GM18867 (cell line): ENCODE measurements around the gene PTPRN2.
"Not testable (repeated sequence)": the region's sequence is repeated elsewhere in the genome, so short reads cannot be mapped to it uniquely, and the experiment has no call there.

Experiments used
- ATAC-seq: cut with Tn5 transposase; IDR thresholded peaks from one replicate; pipeline ENCODE4 v1.9.1; 2021; ENCODE audit warnings: mild to moderate bottlenecking, moderate library complexity; ENCODE audit not compliant: unreplicated experiment

Gene PTPRN2

DNA sequence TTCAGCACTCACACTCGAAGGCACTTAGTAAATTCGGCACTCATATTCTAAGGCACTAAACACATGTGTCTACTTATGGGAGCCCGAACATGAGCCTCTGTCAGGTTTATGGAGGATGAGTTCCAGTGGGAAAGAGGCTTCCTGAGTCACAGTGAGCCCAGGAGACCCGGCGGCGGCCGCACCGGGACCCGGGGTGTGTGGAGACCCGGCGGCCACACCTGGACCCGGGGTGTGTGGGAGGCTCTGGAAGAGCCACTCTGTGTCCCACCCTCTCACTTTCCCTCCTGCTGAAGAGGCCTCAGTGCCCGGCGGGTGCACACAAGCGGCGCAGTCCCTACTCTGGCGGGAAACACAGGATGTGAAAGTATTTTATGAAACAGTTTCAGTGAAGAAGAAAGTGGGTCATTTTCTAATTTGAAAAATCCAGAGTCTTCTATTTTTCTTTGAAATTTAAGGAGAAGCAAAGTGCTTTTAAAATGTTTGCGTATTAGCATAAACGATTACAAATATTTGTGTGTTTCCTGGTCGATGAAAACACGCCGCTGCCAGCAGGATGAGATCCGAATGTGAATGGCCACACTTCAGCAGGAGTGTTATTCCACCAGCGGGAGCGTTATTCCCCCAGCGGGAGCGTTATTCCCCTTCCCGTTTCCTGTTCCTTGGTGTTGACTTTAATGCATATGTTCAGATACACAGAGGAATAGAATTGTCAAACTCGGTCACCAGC is 625.7 kb downstream of the PTPRN2 start:
- no peak for ATAC-seq

DNA sequence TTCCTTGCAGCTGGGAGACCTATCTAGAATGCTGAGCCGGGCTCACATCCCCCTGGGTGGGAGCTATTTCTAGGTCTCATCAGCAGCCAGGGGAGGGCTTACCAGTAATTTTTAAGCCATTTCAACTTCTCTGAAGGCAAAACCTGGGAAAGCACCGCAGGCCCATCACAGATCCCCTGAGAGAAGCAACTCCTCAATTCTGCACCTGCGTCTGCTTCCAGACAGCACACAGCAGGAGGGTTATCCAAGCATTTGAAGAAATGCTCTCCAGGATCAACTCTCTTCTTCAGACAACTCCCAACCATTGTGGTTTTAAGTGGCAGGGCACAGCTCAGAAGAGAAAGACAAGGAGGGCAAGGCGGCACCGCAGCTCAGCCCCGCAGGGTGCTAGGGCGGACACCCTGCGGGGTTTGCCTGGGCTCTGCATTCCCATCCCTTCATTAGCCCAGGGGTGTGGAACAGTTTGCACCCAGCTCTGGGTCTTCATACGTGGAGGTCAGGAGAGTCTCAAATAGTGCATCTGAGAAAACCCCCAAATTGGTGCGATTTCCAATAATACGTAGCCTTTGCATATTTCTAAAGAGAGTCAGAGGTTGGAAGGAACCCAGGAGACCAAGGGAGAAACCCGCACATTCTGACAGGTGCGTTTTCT is 632.1 kb downstream of the PTPRN2 start:
- ATAC-seq, result no peak

DNA sequence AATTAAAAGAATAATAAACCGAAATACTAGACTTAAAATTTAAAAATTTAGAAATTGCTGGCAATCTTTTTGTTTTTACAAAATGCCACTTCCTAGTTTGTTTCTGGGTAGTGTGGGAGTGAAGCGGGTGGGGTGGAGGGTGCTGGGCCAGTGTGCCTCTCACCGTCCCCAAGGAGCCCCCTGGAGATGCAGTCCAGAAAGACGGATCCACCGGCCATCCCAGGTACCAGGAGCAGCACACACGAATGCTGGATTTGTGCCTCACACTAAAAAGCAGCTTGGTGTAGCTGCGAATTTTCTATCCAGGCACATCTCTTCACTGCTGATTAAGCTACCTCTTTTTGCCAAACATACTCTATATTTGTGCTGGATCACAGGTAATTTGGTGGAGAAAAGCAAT is 632.7 kb downstream of the PTPRN2 start:
- no peak for ATAC-seq

DNA sequence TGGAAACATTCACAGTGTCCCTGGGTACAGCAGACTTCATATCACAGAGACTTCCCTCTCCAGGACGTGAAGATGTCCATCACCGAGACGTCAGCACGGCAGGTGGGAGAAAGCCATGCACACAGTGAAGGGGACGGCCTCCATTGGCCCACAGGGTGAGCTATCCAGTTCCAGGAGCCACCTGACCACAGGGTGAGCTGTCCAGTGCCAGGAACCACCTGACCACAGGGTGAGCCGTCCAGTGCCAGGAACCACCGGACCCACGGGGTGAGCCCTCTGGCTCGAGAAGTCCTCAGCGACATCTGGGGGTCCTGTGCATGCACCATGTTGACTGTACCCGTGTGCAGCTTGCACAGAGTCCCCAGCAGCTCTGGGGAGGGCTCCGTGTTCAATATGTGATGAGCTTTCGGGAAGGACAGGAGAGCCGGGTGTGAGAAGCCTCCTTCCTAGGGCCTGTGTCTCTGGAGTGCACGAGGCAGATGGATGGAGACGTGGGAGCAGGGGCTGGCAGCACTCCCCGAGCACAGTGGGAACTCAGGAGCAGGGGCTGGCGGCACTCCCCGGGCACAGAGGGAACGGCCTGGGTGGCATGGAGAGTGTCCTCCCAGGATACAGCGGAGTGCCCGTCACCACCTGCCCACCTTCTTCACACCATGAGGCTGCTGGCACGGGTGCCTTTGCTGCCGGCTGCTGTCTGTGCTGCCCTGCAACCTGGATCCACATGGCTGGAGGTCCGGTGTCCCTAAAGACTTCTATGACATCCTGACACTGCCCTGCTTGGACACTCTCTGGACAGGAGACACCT is 634.6 kb downstream of the PTPRN2 start:
- no peak for ATAC-seq

DNA sequence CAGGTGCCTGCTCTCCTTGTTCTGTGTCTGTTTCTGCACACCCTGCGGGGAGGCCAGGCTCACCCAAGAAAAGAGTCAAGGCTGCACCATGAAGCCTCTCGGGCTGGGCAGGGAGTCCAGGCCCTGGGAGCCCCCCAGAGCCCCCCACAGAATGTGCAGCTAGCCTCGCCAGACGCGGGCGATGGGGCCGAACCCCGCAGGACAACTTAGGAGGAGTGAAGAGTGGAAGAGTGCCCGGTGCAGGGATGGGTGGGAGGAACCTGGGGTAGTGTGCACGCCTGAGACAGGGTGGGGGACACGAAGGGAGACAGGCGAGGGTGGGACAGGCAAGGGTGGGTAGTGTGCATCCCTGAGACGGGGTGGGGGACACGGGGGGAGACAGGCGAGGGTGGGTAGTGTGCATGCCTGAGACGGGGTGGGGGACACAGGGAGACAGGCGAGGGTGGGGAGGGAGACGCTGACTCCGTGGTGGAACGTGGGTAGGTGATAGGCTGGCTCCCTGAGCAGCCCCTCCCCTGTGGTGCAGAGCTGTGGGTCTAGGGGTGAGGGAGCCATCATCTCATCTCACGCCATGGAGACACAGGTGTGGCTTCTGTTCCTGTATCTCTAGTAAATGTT is 635.5 kb downstream of the PTPRN2 start:
- ATAC-seq, result no peak

DNA sequence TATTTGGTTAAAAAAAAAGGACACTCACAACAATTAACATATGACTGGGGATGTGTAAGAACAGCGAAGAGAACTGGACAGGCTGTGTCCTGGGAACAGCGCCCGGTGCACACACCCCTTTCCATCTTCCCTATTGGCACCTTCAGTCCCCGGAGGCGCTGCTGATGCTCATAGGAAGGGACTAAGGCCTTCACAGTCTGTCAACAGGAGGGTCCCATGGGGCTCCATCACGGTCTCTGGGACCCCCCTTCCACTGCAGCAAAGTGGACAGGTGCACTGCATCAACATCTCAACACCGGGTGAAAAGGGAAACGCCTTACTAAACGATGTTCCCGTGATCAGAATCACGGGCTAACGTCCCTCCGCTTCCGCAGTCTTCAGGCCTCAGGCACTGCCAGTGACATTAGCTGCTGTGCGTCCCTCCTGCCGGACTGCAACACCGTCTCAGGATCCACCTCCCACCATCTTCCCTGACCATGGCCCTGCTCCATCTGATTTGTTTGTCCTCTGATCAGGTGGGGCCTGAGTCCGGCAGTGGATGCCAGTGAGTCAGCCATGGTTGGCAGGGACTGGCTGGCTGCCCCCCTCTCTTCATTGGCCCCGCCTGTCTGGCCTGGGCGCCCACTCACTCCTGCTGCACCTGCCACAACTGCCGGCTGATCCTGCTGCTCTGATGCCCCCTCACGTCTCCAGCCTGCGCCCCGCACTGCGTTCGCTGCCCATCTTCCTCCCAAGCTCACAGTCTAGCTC is 636.1 kb downstream of the PTPRN2 start:
- no peak for ATAC-seq

DNA sequence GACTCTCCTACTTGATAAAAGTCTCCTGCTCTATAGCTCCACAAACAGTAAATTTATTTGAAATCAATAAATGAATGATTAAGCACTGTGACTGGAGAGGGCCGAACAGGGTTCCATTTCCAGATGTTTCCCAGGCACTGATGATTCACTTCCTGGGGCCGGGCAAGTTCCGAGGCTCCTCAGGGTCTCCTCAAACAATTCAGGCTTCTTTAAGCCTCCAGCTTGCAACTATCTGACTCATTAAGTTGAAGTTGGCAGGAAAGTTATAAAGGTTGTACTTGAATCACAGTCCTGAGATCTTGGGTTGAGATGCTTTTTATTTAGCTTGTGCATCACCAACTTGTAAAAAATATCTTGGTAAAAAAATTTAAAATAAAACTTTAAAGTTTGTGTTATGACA is 637.9 kb downstream of the PTPRN2 start:
- ATAC-seq, result no peak

DNA sequence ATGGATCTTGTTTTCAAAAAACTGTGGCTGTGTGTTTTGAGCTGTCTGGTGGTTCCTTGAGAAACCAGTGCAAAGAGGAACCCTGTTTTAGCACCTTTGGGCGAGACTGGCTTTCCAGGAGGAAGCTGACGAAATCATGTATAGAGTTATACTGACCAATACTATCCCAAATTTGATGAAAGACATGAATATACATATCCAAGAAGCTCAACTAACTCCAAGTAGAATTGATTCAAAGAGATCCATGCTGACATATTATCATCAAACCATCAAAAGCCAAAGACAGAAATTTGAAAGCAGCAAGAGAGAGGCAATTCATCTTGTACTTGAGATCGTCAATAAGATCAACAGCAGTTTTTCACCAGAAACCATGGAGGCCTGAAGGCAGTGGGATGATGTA is 640.1 kb downstream of the PTPRN2 start:
- ATAC-seq, result no peak

DNA sequence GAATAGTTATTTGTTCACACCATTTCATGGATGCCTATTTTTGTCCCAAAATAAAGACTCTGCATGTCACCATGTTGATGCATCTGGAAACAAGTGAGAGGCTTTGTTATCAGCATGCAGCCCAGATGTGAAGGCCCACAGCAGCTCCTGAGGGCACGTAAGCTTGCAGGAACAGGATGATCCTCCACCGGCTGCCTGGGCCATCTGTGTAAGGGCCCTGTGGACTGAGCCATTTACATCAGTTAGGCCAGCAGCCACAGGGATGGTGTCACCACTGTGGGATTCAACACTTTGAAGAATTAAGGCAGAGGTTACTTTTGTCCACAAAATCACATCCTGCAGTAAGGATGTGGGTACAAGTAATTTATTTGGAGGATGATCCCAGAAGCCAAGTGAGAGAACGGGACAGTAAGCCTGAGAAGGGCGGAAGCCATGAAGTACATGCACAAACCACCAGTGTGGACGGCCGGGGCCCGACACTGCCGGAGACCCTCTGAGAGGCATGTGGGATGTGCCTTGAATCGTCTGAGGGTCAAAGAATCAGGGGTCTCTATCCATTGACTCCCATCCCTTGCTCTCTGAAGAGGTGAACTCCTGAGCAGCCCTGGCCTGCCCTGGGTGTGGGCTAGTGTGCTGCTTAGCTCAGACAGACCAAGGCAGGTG is 641.1 kb downstream of the PTPRN2 start:
- no peak for ATAC-seq

DNA sequence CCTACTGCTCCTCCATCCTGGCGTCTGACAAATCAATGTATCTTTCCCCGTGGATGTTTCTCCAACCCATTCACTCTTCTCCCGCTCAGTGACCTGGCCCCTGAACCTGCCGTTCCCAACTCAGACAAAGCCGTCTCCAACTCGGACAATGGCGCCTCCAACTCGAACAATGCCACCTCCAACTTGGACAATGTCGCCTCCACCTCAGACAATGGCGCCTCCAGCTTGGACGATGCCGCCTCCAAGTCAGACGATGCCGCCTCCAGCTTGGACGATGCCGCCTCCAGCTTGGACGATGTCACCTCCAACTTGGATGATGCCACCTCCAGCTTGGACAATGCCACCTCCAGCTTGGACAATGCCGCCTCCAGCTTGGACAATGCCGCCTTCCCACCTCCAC is 642.2 kb downstream of the PTPRN2 start:
- no peak for ATAC-seq

DNA sequence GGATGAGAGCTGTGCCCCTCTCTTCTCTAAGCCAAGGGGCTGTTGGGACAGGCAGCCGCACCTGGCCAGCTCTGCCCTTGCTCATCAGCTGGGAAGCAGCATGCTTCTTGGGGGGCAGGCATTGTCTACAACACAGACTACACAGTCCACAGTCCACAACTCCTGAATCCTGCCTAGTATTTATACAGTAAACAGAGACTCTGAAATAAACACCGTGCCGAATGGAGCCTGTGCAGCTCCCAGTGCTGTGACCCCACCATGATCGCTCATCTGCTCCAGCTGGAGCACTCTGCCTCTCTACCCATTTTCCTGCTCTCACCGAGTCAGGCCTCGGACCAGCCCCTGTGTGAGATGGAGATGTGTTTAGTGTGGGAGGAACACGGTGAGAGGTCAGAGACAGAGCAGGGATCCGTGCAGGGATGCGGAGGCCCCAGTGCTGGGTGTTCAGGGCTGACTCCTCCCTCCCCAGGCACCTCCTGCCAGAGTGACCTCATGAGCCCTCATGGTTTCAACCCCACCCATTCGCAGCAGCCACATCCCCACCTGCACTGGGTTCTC is 642.8 kb downstream of the PTPRN2 start:
- no peak for ATAC-seq

DNA sequence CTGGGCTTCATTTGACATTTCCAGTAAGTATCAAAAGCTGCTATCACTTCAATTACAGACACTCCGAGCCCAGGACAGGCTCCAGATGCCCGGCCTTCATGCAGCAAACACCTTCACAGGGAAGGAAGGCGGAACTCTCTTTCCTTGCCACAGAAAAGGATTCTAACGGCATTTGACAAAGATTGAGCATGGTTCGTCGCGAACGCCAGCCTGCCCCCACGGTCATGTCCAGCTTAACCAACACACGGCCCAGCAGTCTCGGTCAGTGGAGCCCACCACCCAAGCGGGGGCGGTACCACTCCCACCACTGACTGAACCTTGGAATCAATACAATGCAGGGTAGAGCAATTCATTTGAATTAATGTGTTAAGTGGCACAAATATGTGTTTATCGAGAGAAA is 643.6 kb downstream of the PTPRN2 start:
- ATAC-seq, result no peak

DNA sequence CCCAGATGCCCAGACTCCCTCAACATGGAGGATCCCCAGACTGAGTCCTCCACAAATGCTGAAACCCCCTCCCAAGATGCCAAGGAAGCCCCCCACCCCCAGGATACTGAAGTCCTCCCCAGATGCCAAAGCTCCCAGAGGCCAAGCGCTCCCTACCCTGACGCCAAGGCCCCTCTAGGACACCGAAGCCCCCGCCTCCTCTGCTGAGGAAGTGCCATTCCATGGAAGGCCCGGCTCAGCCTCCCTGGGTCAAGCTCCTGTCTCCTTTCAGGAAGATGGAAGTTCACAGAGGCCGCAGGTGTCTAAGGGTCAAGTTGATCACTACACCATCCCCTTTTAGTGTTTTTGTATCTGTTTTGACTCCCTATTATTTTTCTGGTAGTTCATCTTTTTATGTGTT is 644.1 kb downstream of the PTPRN2 start:
- no peak for ATAC-seq

DNA sequence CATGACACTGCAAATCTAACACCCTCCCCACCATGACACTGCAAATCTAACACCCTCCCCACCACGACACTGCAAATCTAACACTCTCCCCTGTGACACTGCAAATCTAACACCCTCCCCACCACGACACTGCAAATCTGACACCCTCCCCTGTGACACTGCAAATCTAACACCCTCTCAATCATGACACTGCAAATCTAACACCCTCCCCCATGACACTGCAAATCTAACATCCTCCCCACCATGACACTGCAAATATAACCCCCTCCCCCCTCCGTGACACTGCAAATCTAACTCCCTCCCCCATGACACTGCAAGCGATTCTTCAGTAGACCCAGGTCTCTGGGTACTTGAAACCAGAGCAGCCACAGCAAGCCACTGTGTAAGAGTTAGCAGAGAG is 646.4 kb downstream of the PTPRN2 start:
- no peak for ATAC-seq

DNA sequence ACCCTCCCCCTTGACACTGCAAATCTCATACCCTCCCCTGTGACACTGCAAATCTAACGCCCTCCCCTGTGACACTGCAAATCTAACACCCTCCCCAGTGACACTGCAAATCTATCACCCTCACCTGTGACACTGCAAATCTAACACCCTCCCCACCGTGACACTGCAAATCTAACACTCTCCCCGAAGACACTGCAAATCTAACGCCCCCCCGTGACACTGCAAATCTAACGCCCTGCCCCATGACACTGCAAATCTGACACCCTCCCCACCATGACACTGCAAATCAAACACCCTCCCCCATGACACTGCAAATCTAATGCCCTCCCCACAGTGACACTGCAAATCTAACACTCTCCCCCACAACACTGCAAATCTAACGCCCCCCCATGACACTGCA is 647.1 kb downstream of the PTPRN2 start:
- ATAC-seq, result no peak

DNA sequence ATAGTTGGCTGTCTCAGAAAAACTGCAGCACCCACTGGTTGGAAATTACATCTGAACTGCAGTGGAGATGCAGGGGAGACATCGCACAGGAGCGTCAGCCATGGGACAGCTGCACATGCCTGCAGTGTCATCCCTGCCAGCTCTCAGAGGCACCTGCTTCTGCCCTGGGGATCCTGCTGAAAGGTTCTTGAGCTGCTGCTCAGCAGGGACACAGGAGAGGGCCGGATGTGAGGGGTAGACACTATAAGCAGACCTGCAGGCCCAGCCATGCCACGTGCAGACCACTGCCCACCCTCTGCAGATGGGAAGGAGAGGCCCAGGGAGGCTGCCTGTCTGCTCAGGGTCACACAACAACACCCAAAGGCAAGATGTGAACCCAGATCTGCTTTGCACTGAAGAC is 649.4 kb downstream of the PTPRN2 start:
- ATAC-seq, result no peak

DNA sequence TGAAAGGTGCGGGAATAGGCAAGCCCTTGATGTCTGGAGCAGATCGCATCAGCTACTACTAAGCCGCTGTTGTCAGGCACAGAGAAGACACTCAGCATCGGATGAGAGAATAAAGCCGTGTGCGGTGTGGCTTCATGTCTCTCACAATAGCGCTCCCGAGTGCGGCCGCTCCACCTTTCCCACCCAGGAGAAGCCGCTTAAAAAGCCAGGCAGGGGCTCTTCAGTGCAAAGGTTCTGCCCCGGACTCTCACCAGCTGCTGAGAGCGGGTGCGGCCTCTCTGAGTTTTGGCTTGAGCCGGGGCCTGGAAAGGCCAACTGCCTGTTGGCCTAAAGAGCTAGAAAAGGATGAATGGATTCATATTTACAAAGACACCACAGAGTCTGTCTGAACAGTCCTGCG is 650.2 kb downstream of the PTPRN2 start:
- ATAC-seq, result no peak

DNA sequence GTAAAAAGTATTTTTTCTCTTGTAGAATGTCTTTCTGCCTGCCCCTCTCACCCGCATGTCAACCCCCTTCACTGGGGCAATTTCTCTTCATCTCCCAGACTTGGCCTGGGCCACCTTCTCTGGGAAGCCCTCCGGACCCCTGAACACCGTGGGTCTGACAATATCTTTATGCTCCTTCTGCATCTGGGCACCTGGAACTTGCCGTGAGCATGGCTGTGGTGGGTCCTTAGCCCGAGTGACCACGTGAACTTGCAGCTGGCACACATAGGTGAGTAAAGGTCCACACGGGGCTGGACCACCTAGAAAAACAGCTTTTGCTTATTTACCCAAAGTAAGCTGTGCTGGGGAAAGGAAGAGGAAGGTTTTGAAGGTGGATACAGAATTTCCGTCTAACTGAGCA is 650.6 kb downstream of the PTPRN2 start:
- no peak for ATAC-seq

DNA sequence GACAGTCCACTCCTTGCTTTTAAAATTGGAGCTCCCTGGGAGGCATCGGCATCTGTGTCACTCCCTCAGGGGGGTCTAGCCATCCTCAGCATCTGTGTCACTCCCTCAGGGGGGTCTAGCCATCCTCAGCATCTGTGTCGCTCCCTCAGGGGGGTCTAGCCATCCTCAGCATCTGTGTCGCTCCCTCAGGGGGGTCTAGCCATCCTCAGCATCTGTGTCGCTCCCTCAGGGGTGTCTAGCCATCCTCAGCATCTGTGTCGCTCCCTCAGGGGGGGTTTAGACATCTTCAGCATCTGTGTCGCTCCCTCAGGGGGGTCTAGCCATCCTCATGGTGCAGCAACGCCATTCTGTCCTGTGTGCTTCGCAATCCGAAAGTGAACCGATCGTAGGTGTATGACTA is 651.9 kb downstream of the PTPRN2 start:
- not testable (repeated sequence) for ATAC-seq
